Naive B cell (primary cell): ENCODE measurements around the gene POU2F1. TPM values are rescaled to one million over a fixed set of nuclear protein-coding genes. Genes with fewer than 3 reads are reported as not detected.
A peak's percentile ranks its signal among the peaks of the same experiment; 100 is the strongest.

Experiments used
- ATAC-seq, 2 donors: fragments of 150-1000 bp; cut with Tn5 transposase; 2 replicates each; pipeline ENCODE4 v1.10.0; 2021; ENCODE audit warnings: low read depth in 2 of 2, mild to moderate bottlenecking in 2 of 2, moderate library complexity in 2 of 2
- DNase-seq: peaks from one replicate; pipeline ENCODE4 v3.0.0; 2022
- H3K27ac Mint-ChIP-seq, 6 donors: one replicate each; pipeline ENCODE4 v1.8.0; 2020 to 2022; ENCODE audit warnings: mild to moderate bottlenecking in 6 of 6, mixed read lengths in 6 of 6, moderate library complexity in 5 of 6, inconsistent platforms in 2 of 6
- H3K27me3 Mint-ChIP-seq, 3 donors: one replicate each; pipeline ENCODE4 v1.8.0; 2021 to 2022; ENCODE audit warnings: mixed read lengths in 3 of 3, mild to moderate bottlenecking in 1 of 3
- H3K36me3 Mint-ChIP-seq, 2 donors: one replicate each; pipeline ENCODE4 v1.8.0; 2020 to 2022; ENCODE audit warnings: mixed read lengths in 2 of 2, inconsistent platforms in 1 of 2, mild to moderate bottlenecking in 1 of 2
- H3K4me1 Mint-ChIP-seq, 3 donors: one replicate each; pipeline ENCODE4 v1.8.0; 2020 to 2022; ENCODE audit warnings: mixed read lengths in 3 of 3, inconsistent platforms in 1 of 3, mild to moderate bottlenecking in 1 of 3, moderate library complexity in 1 of 3
- H3K4me3 Mint-ChIP-seq, 8 donors: one replicate each; pipeline ENCODE4 v1.8.0; 2020 to 2022; ENCODE audit warnings: mild to moderate bottlenecking in 8 of 8, mixed read lengths in 8 of 8, moderate library complexity in 8 of 8, inconsistent platforms in 2 of 8
- H3K9me3 Mint-ChIP-seq, 7 donors: one replicate each; pipeline ENCODE4 v1.8.0; 2020 to 2022; ENCODE audit warnings: mixed read lengths in 7 of 7, mild to moderate bottlenecking in 5 of 7, inconsistent platforms in 2 of 7, moderate library complexity in 1 of 7
- polyA plus RNA-seq, 6 donors: library from polyadenylated mRNA; unstranded; fragments of 300-500 nt; fragmentation: Illumina TruSeq; gene quantifications; one replicate each; pipeline ENCODE4 v1.2.3, GENCODE V29; 2021; ENCODE audit warnings: low read depth in 6 of 6

The POU2F1 gene
- polyA plus RNA-seq, 6 donors from 2014 or later, result 12.2 to 23.6 (median 20.0) TPM

DNA sequence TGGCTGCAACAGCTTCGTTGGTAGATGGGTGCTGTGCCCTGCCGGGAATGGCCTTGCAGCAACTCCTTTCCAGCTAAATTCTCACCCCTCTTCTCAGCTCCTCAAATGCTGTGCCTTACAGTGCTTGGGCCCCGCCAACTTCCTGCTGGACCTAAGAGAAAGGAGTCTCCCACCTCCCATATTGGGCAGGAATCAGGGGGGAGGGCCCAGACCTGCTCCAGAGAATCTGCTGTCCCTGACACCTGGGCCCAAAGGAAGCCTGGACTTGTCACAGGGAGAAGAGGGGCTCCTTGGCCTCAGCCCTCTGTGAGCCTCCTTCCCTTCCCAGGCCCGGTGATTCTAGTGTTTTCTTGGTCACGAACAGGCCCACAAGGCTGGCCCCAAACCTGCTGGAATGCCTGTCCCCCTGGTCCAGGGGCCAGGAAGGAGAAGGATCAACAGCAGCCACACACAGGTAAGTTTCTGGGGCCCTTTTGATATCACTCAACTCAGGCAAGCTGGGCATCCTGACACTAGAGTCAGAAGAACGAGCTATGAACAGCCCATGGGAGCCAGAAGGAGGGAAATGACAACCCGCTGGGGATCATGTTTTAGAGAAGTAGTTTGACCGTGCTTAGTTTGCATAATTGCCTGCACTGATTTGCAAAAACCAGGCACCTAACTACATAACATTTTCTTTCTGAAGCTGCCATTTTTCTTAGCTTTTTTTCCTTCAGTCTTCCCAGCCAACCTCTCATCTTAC lies 211.4 kb downstream of the POU2F1 start:
- DNase-seq, result no peak
- ATAC-seq, result peak; percentile 66 to 73
- Mint-ChIP-seq H3K27ac (peak overlapping the region in 4 of 6 donors; percentile 15 to 89 (median 52)), H3K9me3 (no peaks in the 10 kb centered on the region), H3K4me3 (peak overlapping the region in 4 of 8 donors; percentile 6 to 44 (median 22)), H3K27me3 (peaks cover 4 to 12% (median 8%) of the 10 kb centered on the region in 3 donors), H3K36me3 (no peaks in the 10 kb centered on the region), H3K4me1 (peaks cover 27 to 44% (median 30%) of the 10 kb centered on the region in 3 donors)

DNA sequence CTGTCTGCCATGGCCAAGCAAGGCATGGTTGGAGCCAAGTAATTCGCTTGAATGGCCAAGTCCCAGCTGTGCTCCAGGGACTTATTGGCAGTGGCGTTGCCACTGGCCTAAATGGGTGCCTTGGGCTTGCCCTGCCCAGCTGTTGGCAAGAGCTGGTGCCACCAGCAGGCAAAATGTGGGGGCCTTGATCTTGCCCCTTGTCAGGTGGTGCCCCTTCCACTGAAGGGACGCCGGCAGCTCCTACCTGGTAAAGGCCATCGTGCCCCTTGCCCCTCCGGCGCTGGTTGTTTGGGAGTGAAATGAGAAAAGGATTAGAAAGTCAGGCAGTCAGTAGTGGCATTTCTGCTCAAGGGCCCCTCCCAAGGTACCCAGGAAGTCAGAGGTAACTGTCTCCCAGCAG lies 212.1 kb downstream of the POU2F1 start:
- H3K27ac Mint-ChIP-seq, result peak overlapping the region in 1 of 6 donors; percentile 75
- DNase-seq, result no peak
- peaks cover 4 to 12% (median 8%) of the 10 kb centered on the region in 3 donors for H3K27me3 Mint-ChIP-seq
- H3K9me3 Mint-ChIP-seq, result no peaks in the 10 kb centered on the region
- no peaks in the 10 kb centered on the region for H3K36me3 Mint-ChIP-seq
- no peak for ATAC-seq
- peaks cover 27 to 48% (median 30%) of the 10 kb centered on the region in 3 donors for H3K4me1 Mint-ChIP-seq
- peak overlapping the region in 3 of 8 donors; percentile 19 to 44 (median 29) for H3K4me3 Mint-ChIP-seq

DNA sequence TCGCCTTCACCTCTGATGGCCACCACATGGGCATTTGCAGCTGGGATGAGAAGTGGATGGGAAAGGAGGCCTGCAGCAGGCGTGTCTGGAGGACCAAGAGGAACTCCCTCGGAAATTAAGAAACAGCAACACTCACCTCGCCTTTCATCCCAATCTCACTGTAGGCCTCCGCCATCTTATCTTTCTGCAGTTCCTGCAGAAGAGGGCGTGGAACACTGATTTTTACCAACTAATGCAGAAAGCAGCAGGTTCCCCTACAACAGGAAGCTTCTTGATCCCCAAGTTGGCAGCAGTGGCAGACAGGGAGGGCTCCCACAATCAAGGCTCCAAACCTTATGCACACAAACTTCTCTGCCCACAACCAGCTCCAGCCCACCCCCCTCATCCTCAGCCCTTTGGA lies 213.2 kb downstream of the POU2F1 start:
- Mint-ChIP-seq H3K9me3 (no peaks in the 10 kb centered on the region), H3K36me3 (no peaks in the 10 kb centered on the region), H3K27ac (no peak overlapping the region), H3K4me3 (no peak overlapping the region), H3K27me3 (peaks cover 7 to 21% (median 8%) of the 10 kb centered on the region in 3 donors), H3K4me1 (peaks cover 37 to 59% (median 41%) of the 10 kb centered on the region in 3 donors)
- DNase-seq, result no peak
- no peak for ATAC-seq

DNA sequence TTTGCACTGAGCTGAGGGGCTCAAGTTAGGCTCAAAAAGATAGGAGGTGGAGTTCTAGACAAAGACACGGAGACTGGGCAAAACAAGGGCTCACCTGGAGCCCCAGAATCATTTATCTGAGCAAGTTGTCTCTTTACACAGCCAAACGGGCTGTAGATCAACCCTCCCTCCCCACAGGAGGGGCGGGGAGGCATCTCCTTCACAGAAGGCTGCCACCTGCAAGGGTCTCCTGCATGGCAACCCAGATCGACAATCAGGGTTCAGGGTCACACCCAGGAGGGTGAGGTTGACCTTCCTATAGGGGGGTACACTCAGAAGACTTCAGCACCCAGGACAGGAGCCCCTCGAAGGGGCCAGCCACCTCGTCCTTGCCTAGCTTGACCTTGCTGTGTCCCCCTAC lies 213.6 kb downstream of the POU2F1 start:
- Mint-ChIP-seq H3K36me3 (no peaks in the 10 kb centered on the region), H3K4me1 (peaks cover 40 to 62% (median 45%) of the 10 kb centered on the region in 3 donors), H3K27ac (no peak overlapping the region), H3K27me3 (peaks cover 8 to 21% (median 9%) of the 10 kb centered on the region in 3 donors), H3K4me3 (no peak overlapping the region), H3K9me3 (no peaks in the 10 kb centered on the region)
- ATAC-seq, result no peak
- no peak for DNase-seq

DNA sequence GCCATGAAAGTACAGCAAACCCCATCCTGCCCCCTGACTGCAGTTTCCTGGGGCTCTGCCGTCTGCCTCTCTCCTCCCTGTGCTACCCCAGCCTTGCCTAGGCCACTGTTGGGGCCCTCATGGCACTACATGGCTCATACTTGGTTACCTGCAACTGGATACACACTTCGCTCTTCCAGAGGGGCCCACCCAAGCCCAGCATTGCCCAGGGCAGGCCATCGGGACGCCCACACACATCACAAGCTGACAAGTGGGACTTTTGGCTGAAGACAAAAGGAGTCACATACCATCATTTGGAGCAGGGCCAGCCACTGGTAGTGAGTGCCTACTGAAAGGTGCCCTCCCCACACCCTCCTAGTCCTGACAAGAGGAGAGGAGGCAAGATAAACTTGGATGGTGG lies 214.8 kb downstream of the POU2F1 start:
- Mint-ChIP-seq H3K4me3 (no peak overlapping the region), H3K36me3 (no peaks in the 10 kb centered on the region), H3K4me1 (peaks cover 43 to 63% (median 43%) of the 10 kb centered on the region in 3 donors), H3K9me3 (no peaks in the 10 kb centered on the region), H3K27ac (no peak overlapping the region), H3K27me3 (peaks cover 12 to 33% (median 13%) of the 10 kb centered on the region in 3 donors)
- no peak for ATAC-seq
- DNase-seq, result no peak

DNA sequence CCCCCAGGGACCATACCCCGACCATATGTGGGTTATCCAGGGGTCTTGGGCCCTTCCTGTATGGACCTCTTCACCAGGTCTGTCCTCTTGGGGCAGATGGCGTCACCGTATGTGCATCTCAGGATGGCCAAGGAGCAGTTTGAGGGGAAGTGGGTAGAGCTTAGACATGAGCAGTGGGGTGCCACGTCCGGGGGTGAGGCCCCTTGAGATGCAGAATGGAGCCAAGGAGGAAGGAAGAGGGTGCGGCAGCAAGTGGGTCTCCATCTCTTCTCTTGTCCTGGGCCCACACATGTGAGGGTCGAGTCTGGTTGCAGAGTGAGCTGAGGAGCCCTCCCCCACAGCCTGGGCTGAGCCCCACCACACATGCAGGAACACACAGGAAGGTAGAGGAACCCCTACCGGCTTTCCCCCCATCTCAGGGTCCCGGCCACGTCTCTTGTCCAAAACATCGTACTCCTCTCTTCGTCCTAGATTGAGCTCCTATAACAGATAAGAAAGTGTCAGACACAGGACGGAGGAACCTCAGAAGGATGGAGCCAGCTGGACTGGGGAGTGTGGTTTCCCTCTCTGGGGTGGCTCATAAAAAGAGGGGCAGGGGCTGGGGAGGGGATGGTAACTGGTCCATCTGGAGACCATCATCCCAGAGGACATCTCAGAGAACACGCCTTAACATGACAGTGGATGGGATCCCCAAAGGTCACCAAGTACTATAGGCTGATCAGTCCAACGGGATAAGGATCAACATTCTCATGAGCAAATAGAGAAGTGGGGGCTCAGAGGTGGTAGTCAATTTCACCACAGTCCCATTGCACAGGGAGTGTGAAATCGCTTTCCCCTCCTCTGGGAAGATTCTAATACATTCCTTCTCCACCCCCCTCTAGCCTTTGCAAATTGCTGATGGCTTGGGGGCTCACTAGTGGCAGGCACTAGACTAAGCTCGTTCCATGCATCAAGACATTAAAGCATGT lies 217.8 kb downstream of the POU2F1 start:
- peak overlapping the region in 1 of 6 donors; percentile 80 for H3K27ac Mint-ChIP-seq
- no peaks in the 10 kb centered on the region for H3K9me3 Mint-ChIP-seq
- peak overlapping the region; percentile 57 to 85 (median 80) for H3K4me3 Mint-ChIP-seq
- H3K27me3 Mint-ChIP-seq, result peaks cover 18 to 41% (median 24%) of the 10 kb centered on the region in 3 donors
- H3K36me3 Mint-ChIP-seq, result no peaks in the 10 kb centered on the region
- H3K4me1 Mint-ChIP-seq, result peaks cover 28 to 46% (median 31%) of the 10 kb centered on the region in 3 donors
- ATAC-seq (peak in 1 of 2 donors; percentile 15), DNase-seq (no peak)

DNA sequence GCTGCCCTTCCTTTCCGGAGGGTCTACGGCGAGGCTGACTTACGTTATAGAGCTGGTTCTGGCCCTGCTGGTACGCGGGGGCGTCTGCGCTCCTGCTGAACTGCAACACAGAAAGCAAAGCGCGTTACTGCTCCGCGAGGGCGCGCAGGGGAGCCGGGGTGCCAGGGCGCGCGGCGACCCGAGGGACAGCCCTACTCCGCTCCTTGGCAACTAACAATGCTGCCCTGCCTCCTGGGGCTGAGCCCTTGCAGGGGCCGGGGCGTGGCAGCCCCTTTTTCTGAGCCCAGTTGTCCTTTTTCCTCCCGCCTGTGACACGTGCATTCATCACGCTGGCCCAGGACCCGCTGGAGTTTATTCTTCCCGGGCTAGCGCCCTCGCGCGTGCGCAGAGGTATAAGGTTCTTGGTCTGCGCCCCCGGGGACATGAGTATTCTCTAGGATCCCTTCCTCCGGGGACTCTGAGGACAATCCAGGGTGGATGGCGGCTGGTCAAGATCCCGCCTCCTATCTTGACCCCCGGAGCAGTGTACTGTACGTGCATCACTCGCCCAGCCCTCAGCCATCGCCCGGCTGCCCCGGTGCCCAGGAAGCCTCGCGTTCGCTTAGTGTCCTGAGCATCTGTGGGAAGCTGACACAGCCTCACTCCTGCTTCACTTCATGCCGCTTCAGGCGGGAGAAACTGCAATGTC lies 218.8 kb downstream of the POU2F1 start:
- Mint-ChIP-seq H3K36me3 (no peaks in the 10 kb centered on the region), H3K9me3 (no peaks in the 10 kb centered on the region), H3K4me3 (peak overlapping the region; percentile 60 to 85 (median 80)), H3K4me1 (peaks cover 28 to 44% (median 29%) of the 10 kb centered on the region in 3 donors), H3K27me3 (peaks cover 18 to 41% (median 24%) of the 10 kb centered on the region in 3 donors), H3K27ac (no peak overlapping the region)
- DNase-seq, result peak; percentile 31
- ATAC-seq, result peak; percentile 38 to 49

DNA sequence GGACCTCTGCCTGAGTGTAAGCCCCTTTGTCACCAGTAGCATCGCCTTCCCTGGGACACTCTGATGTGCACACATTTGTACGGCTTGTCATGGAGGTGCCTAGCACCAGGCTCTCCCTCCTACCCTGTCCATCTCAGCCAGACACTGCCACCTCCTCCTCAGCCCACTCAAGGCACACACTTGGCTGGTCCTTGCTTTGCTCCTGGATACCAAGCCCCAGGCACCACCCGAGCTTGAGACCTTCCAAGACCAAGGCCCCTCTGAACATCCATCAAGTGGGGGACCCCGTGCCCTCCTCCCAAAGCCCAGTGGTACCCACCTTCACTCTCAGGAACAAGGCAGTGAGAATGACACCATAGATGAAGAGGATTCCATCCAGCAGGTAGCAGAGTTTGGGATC lies 219.7 kb downstream of the POU2F1 start:
- Mint-ChIP-seq H3K27ac (no peak overlapping the region), H3K9me3 (no peaks in the 10 kb centered on the region), H3K4me3 (peak overlapping the region in 7 of 8 donors; percentile 2 to 85 (median 54)), H3K36me3 (no peaks in the 10 kb centered on the region), H3K27me3 (peaks cover 18 to 40% (median 20%) of the 10 kb centered on the region in 3 donors), H3K4me1 (peaks cover 26 to 44% (median 28%) of the 10 kb centered on the region in 3 donors)
- ATAC-seq (no peak), DNase-seq (no peak)

DNA sequence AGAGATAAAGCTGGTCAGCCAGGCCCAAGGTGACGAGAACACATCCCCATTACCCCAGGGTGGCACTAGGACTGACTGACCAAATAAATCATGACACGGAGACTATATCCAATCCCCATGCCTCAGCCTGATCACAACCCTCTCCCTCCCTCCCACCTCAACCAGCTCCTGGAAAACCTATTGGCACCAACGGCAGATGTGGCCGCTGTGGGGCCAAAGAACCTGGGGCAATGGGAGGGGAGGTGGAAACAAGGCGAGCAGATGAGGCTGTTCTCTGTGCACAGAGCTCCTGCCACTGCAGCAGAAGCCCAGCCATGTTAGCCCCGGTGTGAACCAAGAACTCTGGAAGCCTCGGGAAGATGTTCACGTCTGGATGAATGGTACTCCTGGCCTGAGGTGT lies 220.1 kb downstream of the POU2F1 start:
- Mint-ChIP-seq H3K27me3 (peaks cover 16 to 35% (median 18%) of the 10 kb centered on the region in 3 donors), H3K27ac (peak overlapping the region in 1 of 6 donors; percentile 32)

DNA sequence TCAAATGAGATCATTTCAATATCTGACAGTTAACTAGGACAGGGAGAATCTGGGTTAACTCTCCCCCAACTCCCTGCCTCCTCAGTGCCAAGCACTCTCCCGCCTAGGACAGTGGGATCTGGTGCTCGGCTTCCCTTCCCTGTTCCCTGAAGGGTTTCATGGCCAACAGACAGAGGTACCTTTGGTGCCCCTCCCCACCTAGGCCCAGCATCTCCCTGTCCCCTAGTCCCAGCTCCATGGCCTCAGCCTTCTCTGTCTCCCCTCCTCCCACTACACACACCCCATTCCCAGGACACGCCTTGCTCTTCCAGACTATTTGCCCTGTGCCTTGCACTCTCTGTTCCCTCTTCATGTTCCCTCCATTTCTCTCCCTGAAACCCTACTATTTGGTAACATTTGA lies 220.5 kb downstream of the POU2F1 start:
- no peak for ATAC-seq
- no peak for DNase-seq
- Mint-ChIP-seq H3K27ac (peak overlapping the region in 1 of 6 donors; percentile 32), H3K4me3 (peak overlapping the region in 4 of 8 donors; percentile 9 to 29 (median 16)), H3K36me3 (no peaks in the 10 kb centered on the region), H3K27me3 (peaks cover 15 to 32% (median 16%) of the 10 kb centered on the region in 3 donors), H3K4me1 (peaks cover 26 to 42% (median 28%) of the 10 kb centered on the region in 3 donors), H3K9me3 (no peaks in the 10 kb centered on the region)

More for the DNA sequence above, 220.1 kb downstream of the POU2F1 start:
- Mint-ChIP-seq H3K4me1 (peaks cover 26 to 42% (median 28%) of the 10 kb centered on the region in 3 donors), H3K4me3 (no peak overlapping the region), H3K9me3 (no peaks in the 10 kb centered on the region), H3K36me3 (no peaks in the 10 kb centered on the region)
- ATAC-seq (no peak), DNase-seq (no peak)

DNA sequence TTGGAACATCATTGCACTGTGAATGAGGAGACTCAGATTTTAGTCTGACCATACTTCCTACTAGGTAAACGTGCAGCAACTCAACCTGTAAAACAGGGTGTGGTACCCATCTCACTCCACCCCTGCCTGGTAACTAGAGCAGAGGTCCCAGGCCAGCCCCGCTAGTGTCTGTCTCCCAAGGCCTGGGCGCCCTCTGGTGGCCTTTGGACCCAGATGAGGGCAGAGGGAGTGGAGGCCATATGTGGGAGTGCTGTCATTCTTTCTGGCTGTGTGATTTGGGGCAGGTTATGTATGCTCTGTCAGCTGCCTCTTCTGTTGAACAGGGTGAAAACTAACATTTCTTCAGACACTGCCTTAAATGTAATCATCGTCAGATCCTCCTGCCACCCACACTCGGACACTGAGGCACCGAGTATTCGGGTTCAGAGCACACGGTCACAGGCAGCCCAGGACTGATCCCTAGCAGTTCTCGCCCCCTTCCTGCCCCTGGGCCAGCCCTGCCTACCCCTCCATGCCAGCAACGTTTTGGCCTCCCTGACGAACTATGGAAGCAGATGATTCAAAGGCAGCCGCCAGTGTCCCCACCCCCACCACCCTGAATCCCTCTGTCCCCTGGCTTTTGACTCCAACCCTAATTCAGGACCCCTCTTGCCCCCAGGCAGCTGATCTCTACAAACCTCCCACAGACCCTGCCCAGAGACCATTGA lies 221.6 kb downstream of the POU2F1 start:
- peak overlapping the region in 1 of 6 donors; percentile 22 for H3K27ac Mint-ChIP-seq

DNA sequence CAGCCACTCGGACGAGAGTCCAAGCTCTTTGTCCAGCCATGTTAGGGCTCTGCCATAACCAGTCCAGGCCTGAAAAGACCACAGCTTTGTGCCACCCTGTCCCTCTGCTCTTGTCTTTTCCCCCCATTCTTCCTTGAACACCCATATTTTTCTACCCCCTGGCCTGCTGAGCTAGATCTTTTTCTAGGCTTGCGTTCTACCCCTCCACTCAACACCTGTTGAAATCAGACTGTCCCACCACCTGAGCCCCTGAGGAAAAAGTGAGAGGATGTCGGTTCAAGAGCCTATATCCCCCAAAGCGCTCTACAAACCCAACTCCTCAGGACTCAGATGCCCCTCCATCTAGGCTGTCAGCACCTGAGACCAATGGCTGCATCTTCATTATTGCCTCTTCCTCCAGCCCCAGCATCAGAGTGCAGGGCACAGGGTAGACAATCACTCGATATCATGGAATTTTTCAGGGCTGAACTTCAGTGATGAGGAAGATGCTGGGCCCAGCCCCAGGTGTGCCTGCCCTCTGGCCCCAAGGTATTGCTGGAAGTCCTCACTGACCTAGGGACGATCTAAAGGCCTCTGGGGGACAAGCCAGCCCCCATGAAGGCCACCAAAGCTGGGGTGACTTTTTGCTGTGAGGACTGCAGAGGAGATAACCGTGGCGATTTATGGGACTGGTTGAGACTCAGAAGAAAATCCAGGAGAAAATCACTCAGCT lies 222.3 kb downstream of the POU2F1 start:
- H3K4me3 Mint-ChIP-seq, result no peak overlapping the region
- H3K36me3 Mint-ChIP-seq, result no peaks in the 10 kb centered on the region
- H3K27ac Mint-ChIP-seq, result peak overlapping the region in 1 of 6 donors; percentile 4
- peaks cover 14 to 27% (median 16%) of the 10 kb centered on the region in 3 donors for H3K27me3 Mint-ChIP-seq
- H3K4me1 Mint-ChIP-seq, result peaks cover 29 to 47% (median 33%) of the 10 kb centered on the region in 3 donors
- no peak for DNase-seq
- no peak for ATAC-seq
- no peaks in the 10 kb centered on the region for H3K9me3 Mint-ChIP-seq

More for the DNA sequence above, 221.6 kb downstream of the POU2F1 start:
- Mint-ChIP-seq H3K27me3 (peaks cover 14 to 29% (median 16%) of the 10 kb centered on the region in 3 donors), H3K4me3 (peak overlapping the region in 1 of 8 donors; percentile 1), H3K9me3 (no peaks in the 10 kb centered on the region), H3K4me1 (peaks cover 26 to 47% (median 29%) of the 10 kb centered on the region in 3 donors), H3K36me3 (no peaks in the 10 kb centered on the region)
- ATAC-seq, result peak; percentile 96 to 97
- DNase-seq, result peak; percentile 77
